A549 treated with RU486 at 1 μM for 4 hours (cell line): ENCODE results near the gene GSTA4. TPM values are rescaled to one million over a fixed set of nuclear protein-coding genes. Genes with fewer than 3 reads are reported as not detected.

Source experiments
- total RNA-seq: library from RNA; stranded (reverse); fragments of 200-300 nt; extraction: Qiagen RNA extraction; gene quantifications from 5 replicates; pipeline ENCODE4 v1.2.3, GENCODE V29; 2022; ENCODE audit warnings: low read depth

GSTA4 gene
- 5.4 to 11.1 TPM (median 8.7 TPM) in 5 replicates for total RNA-seq

DNA sequence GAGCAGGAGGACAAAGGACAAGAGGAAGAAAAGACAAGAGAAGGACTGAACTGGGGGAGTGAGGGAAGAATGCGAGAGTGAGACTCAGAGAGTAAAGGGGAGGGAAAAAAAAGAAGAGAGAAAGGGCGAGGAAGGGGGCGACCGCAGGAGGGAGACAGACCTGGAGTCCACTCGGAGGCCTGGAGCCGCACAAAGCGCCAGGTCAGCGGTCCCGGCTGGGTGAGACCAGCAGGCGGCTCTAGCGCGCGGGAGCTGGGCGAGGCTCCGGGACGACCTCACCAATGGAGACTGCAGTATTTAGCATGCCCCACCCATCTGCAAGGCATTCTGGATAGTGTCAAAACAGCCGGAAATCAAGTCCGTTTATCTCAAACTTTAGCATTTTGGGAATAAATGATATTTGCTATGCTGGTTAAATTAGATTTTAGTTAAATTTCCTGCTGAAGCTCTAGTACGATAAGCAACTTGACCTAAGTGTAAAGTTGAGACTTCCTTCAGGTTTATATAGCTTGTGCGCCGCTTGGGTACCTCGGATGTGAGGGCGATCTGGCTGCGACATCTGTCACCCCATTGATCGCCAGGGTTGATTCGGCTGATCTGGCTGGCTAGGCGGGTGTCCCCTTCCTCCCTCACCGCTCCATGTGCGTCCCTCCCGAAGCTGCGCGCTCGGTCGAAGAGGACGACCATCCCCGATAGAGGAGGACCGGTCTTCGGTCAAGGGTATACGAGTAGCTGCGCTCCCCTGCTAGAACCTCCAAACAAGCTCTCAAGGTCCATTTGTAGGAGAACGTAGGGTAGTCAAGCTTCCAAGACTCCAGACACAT lies at the start of gene GSTA4:
Gene GSTA4, minus strand, starts transcription at position 196 of the 824 bp plus-strand sequence. CDS start 1,041 bp downstream, outside the sequence.

Other genes with a start within 250 kb of the GSTA4 start
- gene GSTA2, start 231.8 kb downstream of the GSTA4 start, total RNA-seq: not detected in 5 replicates
- gene GSTA1, start 191.5 kb downstream of the GSTA4 start, total RNA-seq: 0.26 TPM in 1 of 5 replicates, not detected in the others
- gene GSTA5, start 154.5 kb downstream of the GSTA4 start, total RNA-seq: not detected in 5 replicates
- not detected in 5 replicates for gene GSTA3, start 85.6 kb downstream of the GSTA4 start, total RNA-seq
- gene CILK1, start 66.5 kb upstream of the GSTA4 start, total RNA-seq: 1.5 to 3.5 TPM (median 2.9 TPM) in 5 replicates
- 30.8 to 42.1 TPM (median 33.9 TPM) in 5 replicates for gene FBXO9, start 70.1 kb upstream of the GSTA4 start, total RNA-seq
- gene GCM1, start 153.6 kb upstream of the GSTA4 start, total RNA-seq: 0.03 to 0.11 TPM (median 0.07 TPM) in 3 of 5 replicates, not detected in the others